Neural cell (in vitro differentiated cells): ENCODE results near the gene FGF12. TPM values are rescaled to one million over a fixed set of nuclear protein-coding genes. Genes with fewer than 3 reads are reported as not detected.

Source experiments
- H2AFZ ChIP-seq: fragments of 200-600, 300-800 bp; sonication (generic), shearing (Covaris generic); 2 replicates; pipeline ENCODE4 v1.6.0; 2014; ENCODE audit warnings: low read depth, mild to moderate bottlenecking, antibody characterized with exemption, low read length, moderate library complexity
- H3F3A ChIP-seq: fragments of 200-600 bp; shearing (Covaris generic); 2 replicates; pipeline ENCODE4 v1.6.1; 2016; ENCODE audit warnings: mild to moderate bottlenecking, moderate library complexity, mixed read lengths, antibody characterized with exemption, low read length; ENCODE audit not compliant: insufficient read depth, poor library complexity, severe bottlenecking
- H3K27ac ChIP-seq: fragments of 200-600, 300-800 bp; sonication (generic), shearing (Covaris generic); 2 replicates; pipeline ENCODE4 v1.5.1; 2014; ENCODE audit warnings: mild to moderate bottlenecking, low read length, moderate library complexity
- H3K27me3 ChIP-seq: fragments of 300-800, 200-600 bp; sonication (generic), shearing (Covaris generic); 2 replicates; pipeline ENCODE4 v1.6.0; 2014; ENCODE audit warnings: mild to moderate bottlenecking, low read depth, low read length, moderate library complexity; ENCODE audit not compliant: insufficient read depth
- H3K36me3 ChIP-seq: fragments of 300-800, 200-600 bp; sonication (generic), shearing (Covaris generic); 2 replicates; pipeline ENCODE4 v1.5.1; 2014; ENCODE audit warnings: mild to moderate bottlenecking, antibody characterized with exemption, low read length, moderate library complexity; ENCODE audit not compliant: insufficient read depth
- H3K4me2 ChIP-seq: fragments of 300-800, 200-600 bp; sonication (generic), shearing (Covaris generic); 2 replicates; pipeline ENCODE4 v1.6.0; 2014; ENCODE audit warnings: mild to moderate bottlenecking, low read length
- H3K4me3 ChIP-seq: fragments of 300-800, 200-600 bp; sonication (generic), shearing (Covaris generic); 2 replicates; pipeline ENCODE4 v1.5.1; 2014; ENCODE audit warnings: mild to moderate bottlenecking, low read length, moderate library complexity
- H3K79me2 ChIP-seq: fragments of 200-600 bp; shearing (Covaris generic); replicated peaks from 2 replicates; pipeline ENCODE4 v1.6.0; 2014; ENCODE audit warnings: mild to moderate bottlenecking, low read length, moderate library complexity; ENCODE audit not compliant: insufficient read depth
- H3K9ac ChIP-seq: fragments of 300-800, 200-600 bp; sonication (generic), shearing (Covaris generic); 2 replicates; pipeline ENCODE4 v1.6.1; 2016; ENCODE audit warnings: mild to moderate bottlenecking, low read length, mixed read lengths
- H3K9me2 ChIP-seq: fragments of 200-600 bp; shearing (Covaris generic); 2 replicates; pipeline ENCODE4 v1.6.1; 2016; ENCODE audit warnings: mild to moderate bottlenecking, low read length, mixed read lengths; ENCODE audit not compliant: insufficient read depth
- H3K9me3 ChIP-seq: fragments of 200-600, 300-800 bp; sonication (generic), shearing (Covaris generic); 2 replicates; pipeline ENCODE4 v1.6.1; 2016; ENCODE audit warnings: mild to moderate bottlenecking, mixed run types, low read length, moderate library complexity, mixed read lengths
- H4K20me1 ChIP-seq: fragments of 200-600 bp; shearing (Covaris generic); 2 replicates; pipeline ENCODE4 v1.6.1; 2016; ENCODE audit warnings: mild to moderate bottlenecking, mixed run types; ENCODE audit not compliant: insufficient read depth
- CTCF ChIP-seq: fragments of 450-650 bp; IDR thresholded peaks from 2 replicates; pipeline ENCODE4 v1.5.1; 2014; ENCODE audit warnings: antibody characterized with exemption, mild to moderate bottlenecking, moderate library complexity; ENCODE audit not compliant: poor library complexity, severe bottlenecking
- EP300 ChIP-seq: fragments of 450-650 bp; conservative IDR thresholded peaks from 2 replicates; pipeline ENCODE4 v1.6.1; 2014; ENCODE audit warnings: antibody characterized with exemption, mild to moderate bottlenecking, moderate library complexity; ENCODE audit not compliant: poor library complexity, severe bottlenecking
- EZH2 ChIP-seq: fragments of 200-600, 300-800 bp; shearing (Covaris generic), sonication (generic); IDR thresholded peaks from 2 replicates; pipeline ENCODE4 v1.6.1; 2014; ENCODE audit warnings: antibody characterized with exemption, low read length, borderline replicate concordance, mild to moderate bottlenecking; ENCODE audit not compliant: insufficient read depth, poor library complexity, severe bottlenecking
- MXI1 ChIP-seq: fragments of 450-650 bp; conservative IDR thresholded peaks from 2 replicates; pipeline ENCODE4 v1.6.1; 2014; ENCODE audit warnings: antibody characterized with exemption, mild to moderate bottlenecking; ENCODE audit not compliant: poor library complexity, severe bottlenecking
- POLR2AphosphoS5 ChIP-seq: IDR thresholded peaks from 2 replicates; pipeline ENCODE4 v1.6.1; 2012
- RAD21 ChIP-seq: fragments of 450-650 bp; conservative IDR thresholded peaks from 2 replicates; pipeline ENCODE4 v1.6.1; 2014; ENCODE audit warnings: antibody characterized with exemption, mild to moderate bottlenecking, moderate library complexity
- REST ChIP-seq: IDR thresholded peaks from 2 replicates; pipeline ENCODE4 v1.6.1; 2012; ENCODE audit warnings: borderline replicate concordance
- SMC3 ChIP-seq: fragments of 450-650 bp; conservative IDR thresholded peaks from 2 replicates; pipeline ENCODE4 v1.6.1; 2014; ENCODE audit warnings: antibody characterized with exemption, mild to moderate bottlenecking, moderate library complexity; ENCODE audit not compliant: poor library complexity
- TAF1 ChIP-seq: IDR thresholded peaks from 2 replicates; pipeline ENCODE4 v1.6.1; 2012; ENCODE audit warnings: low read depth
- polyA plus RNA-seq: library from polyadenylated mRNA; depleted of rRNA; stranded (reverse); fragments of >200 nt; gene quantifications from 2 replicates; pipeline ENCODE4 v1.2.3, GENCODE V29; 2014

FGF12 gene
- polyA plus RNA-seq, 1 donor from 2014 or later, result 4.8 TPM

- no peaks in the 10 kb centered on the region for H3K9me3 ChIP-seq
- no peaks in the 10 kb centered on the region for H3K36me3 ChIP-seq
- no peaks in the 10 kb centered on the region for H3F3A ChIP-seq
- no peaks in the 10 kb centered on the region for H3K27me3 ChIP-seq
- no peak overlapping the region for H2AFZ ChIP-seq
- H3K4me2 ChIP-seq, result no peak overlapping the region
- no peaks in the 10 kb centered on the region for H4K20me1 ChIP-seq
- H3K9ac ChIP-seq, result no peak overlapping the region
- TF ChIP-seq EZH2 (no peak), MXI1 (no peak), TAF1 (no peak)
- H3K9me2 ChIP-seq, result no peaks in the 10 kb centered on the region
- no peak overlapping the region for H3K4me3 ChIP-seq
- H3K79me2 ChIP-seq, result no peaks in the 10 kb centered on the region
- H3K27ac ChIP-seq, result no peak overlapping the region
Observed at GRCh38 chr3:192229866-192230265, 497.5 kb downstream of the FGF12 start.

- no peaks in the 10 kb centered on the region for H3K36me3 ChIP-seq
- no peaks in the 10 kb centered on the region for H3K9me2 ChIP-seq
- TF ChIP-seq EZH2 (no peak), TAF1 (no peak)
- no peak overlapping the region for H3K4me3 ChIP-seq
- no peaks in the 10 kb centered on the region for H3K79me2 ChIP-seq
- H3K27me3 ChIP-seq, result no peaks in the 10 kb centered on the region
- H3K4me2 ChIP-seq, result no peak overlapping the region
- no peak overlapping the region for H3K9ac ChIP-seq
- H2AFZ ChIP-seq, result no peak overlapping the region
- no peak overlapping the region for H3K27ac ChIP-seq
- H3K9me3 ChIP-seq, result no peaks in the 10 kb centered on the region
- no peaks in the 10 kb centered on the region for H3F3A ChIP-seq
- H4K20me1 ChIP-seq, result no peaks in the 10 kb centered on the region
Observed at GRCh38 chr3:192224634-192225155, 502.6 kb downstream of the FGF12 start.

- H2AFZ ChIP-seq, result no peak overlapping the region
- H3K9me3 ChIP-seq, result no peaks in the 10 kb centered on the region
- no peak overlapping the region for H3K9ac ChIP-seq
- H3K27me3 ChIP-seq, result no peaks in the 10 kb centered on the region
- H3K36me3 ChIP-seq, result no peaks in the 10 kb centered on the region
- TF ChIP-seq MXI1 (no peak), REST (no peak), EP300 (no peak), RAD21 (no peak), EZH2 (no peak), POLR2AphosphoS5 (no peak), CTCF (no peak), TAF1 (no peak), SMC3 (no peak)
- H3K4me3 ChIP-seq, result no peak overlapping the region
- H3K27ac ChIP-seq, result no peak overlapping the region
- H3K79me2 ChIP-seq, result no peaks in the 10 kb centered on the region
- H3K9me2 ChIP-seq, result no peaks in the 10 kb centered on the region
- no peaks in the 10 kb centered on the region for H3F3A ChIP-seq
- no peak overlapping the region for H3K4me2 ChIP-seq
- H4K20me1 ChIP-seq, result no peaks in the 10 kb centered on the region
Observed at GRCh38 chr3:192223815-192224214, 503.5 kb downstream of the FGF12 start.
